GM21723 (cell line): Measurements from ENCODE around the gene NID1.
A peak's percentile ranks its signal among the peaks of the same experiment; 100 is the strongest.
"Not testable (repeated sequence)": the region's sequence is repeated elsewhere in the genome, so short reads cannot be mapped to it uniquely, and the experiment has no call there.

Experiments
- ATAC-seq: cut with Tn5 transposase; IDR thresholded peaks from one replicate; pipeline ENCODE4 v1.9.1; 2021; ENCODE audit warnings: mild to moderate bottlenecking, moderate library complexity; ENCODE audit not compliant: unreplicated experiment

Gene NID1

GRCh38 chr1:235999259-235999925, 65.5 kb downstream of the NID1 start:
- peak; percentile 80 for ATAC-seq

- ATAC-seq: peak; percentile 36
These were observed 66.1 kb downstream of the NID1 start for GRCh38 chr1:235998812-235999211.

- ATAC-seq: no peak
These were observed 67.0 kb downstream of the NID1 start for GRCh38 chr1:235997931-235998330.

GRCh38 chr1:235997049-235997448, 67.8 kb downstream of the NID1 start:
- no peak for ATAC-seq

GRCh38 chr1:235996048-235996785, 68.7 kb downstream of the NID1 start:
- peak; percentile 31 for ATAC-seq

- no peak for ATAC-seq
These were observed 69.4 kb downstream of the NID1 start for GRCh38 chr1:235995511-235995910.

GRCh38 chr1:235993652-235994051, 71.2 kb downstream of the NID1 start:
- ATAC-seq: no peak

- no peak for ATAC-seq
These were observed 72.0 kb downstream of the NID1 start for GRCh38 chr1:235992868-235993267.

- ATAC-seq: no peak
These were observed 72.5 kb downstream of the NID1 start for GRCh38 chr1:235992346-235992745.

GRCh38 chr1:235990330-235990795, 74.5 kb downstream of the NID1 start:
- no peak for ATAC-seq

- ATAC-seq: no peak
These were observed 75.8 kb downstream of the NID1 start for GRCh38 chr1:235989105-235989504.

GRCh38 chr1:235986869-235987268, 78.0 kb downstream of the NID1 start:
- no peak for ATAC-seq

- no peak for ATAC-seq
These were observed 80.7 kb downstream of the NID1 start for GRCh38 chr1:235984041-235984825.

GRCh38 chr1:235980976-235981375, 83.9 kb downstream of the NID1 start:
- no peak for ATAC-seq

- no peak for ATAC-seq
These were observed 85.1 kb downstream of the NID1 start for GRCh38 chr1:235979716-235980333.

- no peak for ATAC-seq
These were observed 85.7 kb downstream of the NID1 start for GRCh38 chr1:235979176-235979575.

GRCh38 chr1:235976490-235976889, 88.4 kb downstream of the NID1 start:
- ATAC-seq: no peak

- ATAC-seq: no peak
These were observed 90.3 kb downstream of the NID1 start for GRCh38 chr1:235974616-235975015.

GRCh38 chr1:235972691-235973090, 92.2 kb downstream of the NID1 start:
- ATAC-seq: not testable (repeated sequence)

GRCh38 chr1:235972311-235972689, 92.6 kb downstream of the NID1 start:
- peak; percentile 62 for ATAC-seq
